GM19438 (cell line): ENCODE measurements around the gene SLC34A1.
"Not testable (repeated sequence)": the region's sequence is repeated elsewhere in the genome, so short reads cannot be mapped to it uniquely, and the experiment has no call there.

Experiments used
- ATAC-seq: cut with Tn5 transposase; IDR thresholded peaks from one replicate; pipeline ENCODE4 v1.9.1; 2021; ENCODE audit warnings: low read depth; ENCODE audit not compliant: unreplicated experiment

The SLC34A1 gene

GRCh38 chr5:177354711-177355110 lies 29.5 kb upstream of the SLC34A1 start:
- no peak for ATAC-seq

- ATAC-seq = no peak
Measured at GRCh38 chr5:177355162-177355867, 28.9 kb upstream of the SLC34A1 start.

- ATAC-seq = no peak
Measured at GRCh38 chr5:177355868-177356168, 28.4 kb upstream of the SLC34A1 start.

- ATAC-seq = no peak
Measured at GRCh38 chr5:177356746-177357145, 27.5 kb upstream of the SLC34A1 start.

GRCh38 chr5:177357146-177357458 lies 27.1 kb upstream of the SLC34A1 start:
- no peak for ATAC-seq

DNA sequence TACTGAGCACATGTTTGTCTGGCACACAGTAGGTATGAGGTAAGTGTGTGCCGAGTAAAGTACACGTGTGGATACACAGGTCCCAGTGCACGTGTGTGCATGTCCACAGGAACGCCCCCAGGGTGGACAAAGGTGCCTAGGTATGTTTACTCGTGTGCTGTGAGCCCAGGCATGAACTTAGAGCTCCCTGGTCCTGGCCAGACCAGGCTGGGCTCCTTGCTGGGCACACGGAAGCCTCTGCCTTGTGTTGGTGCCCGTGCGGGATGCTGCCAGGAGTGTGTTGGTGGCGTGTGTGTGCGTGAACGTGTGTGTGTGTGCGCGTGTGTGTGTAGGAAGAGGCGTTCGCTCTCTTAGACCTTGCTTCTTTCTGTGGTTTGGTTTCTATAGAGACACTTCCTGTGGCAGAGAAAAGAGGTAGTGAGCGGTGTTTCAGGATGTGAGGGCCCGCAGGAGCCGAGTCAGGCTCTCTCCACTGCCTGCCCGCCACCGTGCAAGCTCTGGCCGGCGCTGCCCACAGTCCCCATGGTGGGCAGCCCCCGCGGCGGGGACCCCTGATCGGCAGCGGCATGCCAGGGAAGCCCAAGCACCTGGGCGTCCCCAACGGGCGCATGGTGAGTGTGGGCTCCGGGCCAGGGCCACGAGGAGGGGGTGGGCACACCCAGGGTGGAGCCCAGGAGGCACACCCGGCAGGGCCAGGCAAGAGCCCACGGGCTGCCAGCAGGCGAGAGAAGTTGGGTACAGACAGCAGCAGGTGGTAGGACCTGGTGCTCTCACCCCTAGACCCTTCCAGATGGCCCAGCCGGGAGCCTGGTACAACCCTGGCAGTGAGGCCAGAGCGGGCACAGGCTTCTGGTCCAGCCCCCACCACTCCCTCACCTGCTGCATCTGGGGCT lies 26.5 kb upstream of the SLC34A1 start, which contains the start of gene RGS14:
Gene RGS14 (plus strand): TSS at position 466 of the 893 bp plus-strand sequence. CDS start 101 bp downstream, at position 567.
- peak; percentile 83 for ATAC-seq

DNA sequence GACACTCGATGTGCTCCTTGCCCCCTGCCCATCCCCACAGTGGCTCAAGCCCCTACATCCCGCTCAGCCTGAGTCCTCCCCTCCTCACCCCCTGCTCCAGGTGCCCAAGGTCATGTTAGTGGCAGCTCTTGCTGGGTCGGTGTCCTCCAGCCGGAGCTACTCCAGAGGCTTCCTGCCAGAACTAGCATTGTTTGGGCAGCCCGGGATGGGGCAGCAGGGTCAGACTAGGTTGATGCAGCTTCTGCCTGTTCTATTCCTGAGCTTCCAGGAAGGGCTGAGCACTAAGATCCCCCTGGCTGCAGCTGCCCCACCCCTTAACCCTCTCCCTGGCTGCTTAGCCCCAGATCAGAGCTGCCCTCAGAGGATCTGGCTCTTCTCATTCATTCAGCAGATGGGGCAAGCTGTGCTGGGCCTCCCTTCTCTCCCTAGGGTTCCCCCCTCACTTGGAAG lies 25.8 kb upstream of the SLC34A1 start:
- ATAC-seq = no peak

GRCh38 chr5:177359451-177359851 lies 24.8 kb upstream of the SLC34A1 start:
- ATAC-seq = no peak

- no peak for ATAC-seq
Measured at GRCh38 chr5:177359860-177360259, 24.4 kb upstream of the SLC34A1 start.

- not testable (repeated sequence) for ATAC-seq
Measured at GRCh38 chr5:177360740-177361139, 23.5 kb upstream of the SLC34A1 start.

DNA sequence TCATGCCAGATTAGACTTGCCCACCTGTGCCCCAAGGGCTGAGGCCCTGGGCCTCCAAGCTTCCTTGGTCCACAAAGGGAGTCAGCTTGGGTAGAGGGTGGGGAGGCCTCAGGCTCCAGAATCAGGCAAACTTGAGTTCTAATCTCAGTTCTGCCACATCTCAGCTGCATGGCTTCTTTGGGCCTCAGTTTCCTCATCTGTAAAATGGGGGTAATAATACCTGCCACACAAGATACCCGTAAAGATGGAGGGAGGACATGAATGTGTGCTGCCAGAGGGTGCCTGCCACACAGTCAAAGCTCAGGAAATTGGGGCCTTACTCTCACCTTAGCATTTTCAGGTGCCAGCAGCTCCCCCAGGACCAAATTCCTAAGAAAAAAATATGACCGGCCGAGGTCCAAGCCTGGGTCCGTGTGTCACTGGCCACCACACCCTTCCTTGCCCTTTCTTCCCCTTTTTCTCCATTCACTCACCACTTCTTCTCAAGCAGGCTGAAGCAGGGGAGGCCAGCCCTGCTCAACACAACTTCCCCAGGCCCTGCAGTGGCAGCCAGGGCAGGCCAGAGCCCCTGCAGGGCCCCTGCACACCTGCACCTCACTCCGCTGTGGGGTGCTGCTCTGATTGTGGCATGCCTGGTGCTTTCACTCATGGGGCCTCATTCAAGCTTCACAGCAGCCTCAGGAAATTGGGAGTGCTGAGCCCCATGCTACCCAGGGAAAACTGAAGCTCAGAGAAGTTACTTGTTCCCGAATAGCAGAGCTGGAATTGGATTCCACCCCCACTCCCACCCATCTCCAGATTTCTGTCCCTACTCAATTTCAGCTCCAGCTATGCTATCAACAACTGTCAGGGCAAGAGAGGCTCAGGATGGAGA lies 22.6 kb upstream of the SLC34A1 start:
- no peak for ATAC-seq

DNA sequence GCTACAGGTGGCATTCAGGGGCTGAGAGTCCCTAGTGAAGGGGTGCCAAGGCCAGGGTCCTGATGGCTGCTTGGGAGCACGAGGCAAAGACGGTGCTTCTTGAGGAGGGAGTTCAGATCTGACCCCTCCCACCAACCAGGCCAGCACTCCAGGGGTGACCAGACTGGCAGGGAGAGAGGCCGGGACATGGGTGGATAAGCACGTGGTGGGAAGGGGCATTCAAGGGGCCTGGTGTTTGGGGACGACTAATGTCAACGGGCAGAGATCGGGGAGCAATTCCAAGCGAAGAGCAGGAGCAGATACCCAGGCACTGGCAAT lies 22.0 kb upstream of the SLC34A1 start:
- ATAC-seq = no peak

DNA sequence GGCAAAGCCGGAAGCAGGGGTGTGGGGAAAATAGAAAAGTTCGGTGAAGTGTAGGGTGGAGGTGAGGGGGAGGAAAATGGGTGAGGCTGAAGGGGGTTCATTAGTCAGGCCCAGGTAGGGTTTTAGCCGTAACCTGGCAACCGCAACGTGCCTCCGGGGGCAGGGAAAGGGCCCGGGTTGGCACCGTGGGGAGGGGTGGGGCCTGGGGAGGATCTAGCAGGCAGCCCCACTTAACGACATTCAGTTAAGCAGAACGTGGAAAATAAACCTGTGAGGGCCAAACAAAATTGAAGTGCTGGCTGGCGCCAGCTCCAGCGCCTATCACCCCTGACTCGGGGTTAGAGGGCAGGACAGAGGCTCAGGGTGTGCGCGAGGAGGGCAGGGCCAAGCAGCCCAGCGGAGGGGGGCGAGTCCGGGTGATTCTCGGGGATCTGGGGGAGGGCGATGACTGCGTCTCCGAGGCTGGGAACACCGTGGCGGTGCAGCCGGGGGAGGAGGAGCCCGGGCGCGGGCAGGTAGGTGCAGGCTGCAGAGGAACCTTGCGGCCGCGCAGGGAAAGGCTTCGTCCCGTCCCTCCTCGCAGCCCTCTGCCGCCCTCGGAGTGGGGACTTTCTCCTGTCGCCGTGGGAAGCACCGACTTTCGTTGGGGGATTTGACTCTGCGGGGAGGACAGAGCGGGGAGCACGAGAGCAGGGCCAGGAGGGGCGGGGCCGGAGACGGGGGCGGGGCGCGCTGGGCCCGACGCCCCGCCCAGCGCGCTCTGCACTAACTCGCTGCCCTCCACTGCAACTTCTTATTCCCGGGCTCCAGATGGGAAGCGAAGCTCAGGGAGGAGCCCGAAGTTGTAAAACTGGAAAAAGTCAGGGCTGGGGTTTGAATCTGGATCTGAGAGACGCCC lies 21.4 kb upstream of the SLC34A1 start:
- ATAC-seq = no peak

GRCh38 chr5:177363565-177363964 lies 20.7 kb upstream of the SLC34A1 start:
- no peak for ATAC-seq

GRCh38 chr5:177364159-177364962 lies 19.9 kb upstream of the SLC34A1 start:
- ATAC-seq = no peak

DNA sequence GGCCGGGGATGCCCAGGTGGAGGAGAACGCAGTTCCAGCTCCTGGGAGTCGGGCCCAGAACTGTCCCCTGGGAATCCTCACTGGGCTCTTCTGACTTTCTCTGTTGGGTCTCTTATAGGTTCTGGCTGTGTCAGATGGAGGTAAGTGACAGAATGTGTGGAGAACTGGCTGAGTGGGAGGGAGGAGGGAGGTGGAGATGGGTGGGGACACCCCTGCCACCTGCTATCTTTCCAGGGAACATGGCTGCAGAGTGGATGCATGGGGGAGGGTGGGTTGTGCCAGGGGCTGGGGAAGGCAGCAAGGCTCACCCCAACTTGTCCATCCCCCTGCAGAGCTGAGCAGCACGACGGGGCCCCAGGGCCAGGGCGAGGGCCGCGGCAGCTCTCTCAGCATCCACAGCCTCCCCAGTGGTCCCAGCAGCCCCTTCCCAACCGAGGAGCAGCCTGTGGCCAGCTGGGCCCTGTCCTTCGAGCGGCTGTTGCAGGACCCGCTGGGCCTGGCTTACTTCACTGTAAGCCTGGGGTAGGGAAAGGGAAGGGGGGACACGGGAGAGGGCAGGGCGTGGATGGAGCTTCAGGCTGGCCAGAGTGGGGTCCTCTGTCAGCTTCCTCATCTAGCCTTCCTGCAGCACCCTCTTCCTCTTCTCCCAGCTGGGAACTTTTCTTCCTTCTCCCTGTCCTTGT lies 18.2 kb upstream of the SLC34A1 start:
- no peak for ATAC-seq

- no peak for ATAC-seq
Measured at GRCh38 chr5:177366528-177367322, 17.5 kb upstream of the SLC34A1 start.

DNA sequence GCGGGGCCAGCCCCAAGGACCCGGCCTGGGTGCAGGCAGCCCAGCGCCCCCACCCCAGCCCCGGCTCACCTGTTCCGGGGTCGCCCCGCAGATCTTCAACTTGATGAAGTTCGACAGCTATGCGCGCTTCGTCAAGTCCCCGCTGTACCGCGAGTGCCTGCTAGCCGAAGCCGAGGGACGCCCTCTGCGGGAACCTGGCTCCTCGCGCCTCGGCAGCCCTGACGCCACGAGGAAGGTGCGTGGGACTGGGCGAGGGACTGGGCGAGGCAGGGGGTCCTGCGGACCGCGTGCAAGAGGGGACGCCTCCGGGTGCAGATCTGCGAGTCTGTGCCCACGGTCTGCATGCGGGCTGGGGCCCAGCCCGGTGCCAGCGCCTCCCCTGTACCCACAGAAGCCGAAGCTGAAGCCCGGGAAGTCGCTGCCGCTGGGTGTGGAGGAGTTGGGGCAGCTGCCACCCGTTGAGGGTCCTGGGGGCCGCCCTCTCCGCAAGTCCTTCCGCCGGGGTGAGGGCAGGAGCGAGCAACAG lies 16.8 kb upstream of the SLC34A1 start:
- no peak for ATAC-seq
